Activated CD8-positive, alpha-beta T cell treated with anti-CD3 and anti-CD28 coated beads for 36 hours (primary cell): ENCODE results near the gene ISOC1. TPM values are rescaled to one million over a fixed set of nuclear protein-coding genes. Genes with fewer than 3 reads are reported as not detected.

ENCODE experiments used
- ATAC-seq: fragments of 200-7000 bp; cut with Tn5 transposase; one replicate; pipeline ENCODE4 v1.10.0; 2021; ENCODE audit warnings: mild to moderate bottlenecking, moderate library complexity
- CTCF ChIA-PET: fragments of 350-600 bp; sonication (Branson Sonifier 250); formaldehyde crosslinking; loops from one replicate; lab custom pipeline; 2021; ENCODE audit warnings: antibody characterized with exemption; lab: Charles Lee
- POLR2A ChIA-PET: fragments of 350-600 bp; sonication (Branson Sonifier 250); formaldehyde crosslinking; loops from one replicate; lab custom pipeline; 2021; ENCODE audit warnings: antibody characterized with exemption; lab: Charles Lee
- DNase-seq: peaks from one replicate; pipeline ENCODE4 v3.0.0-alpha.2; 2020
- H3K27ac Mint-ChIP-seq: one replicate; pipeline ENCODE4 v1.8.0; 2021; ENCODE audit warnings: mild to moderate bottlenecking, mixed read lengths
- H3K27me3 Mint-ChIP-seq: one replicate; pipeline ENCODE4 v1.8.0; 2021; ENCODE audit warnings: mixed read lengths
- H3K36me3 Mint-ChIP-seq: one replicate; pipeline ENCODE4 v1.8.0; 2021; ENCODE audit warnings: low read depth, mixed read lengths
- H3K4me1 Mint-ChIP-seq: one replicate; pipeline ENCODE4 v1.8.0; 2021; ENCODE audit warnings: low read depth, mixed read lengths
- H3K4me3 Mint-ChIP-seq: one replicate; pipeline ENCODE4 v1.8.0; 2021; ENCODE audit warnings: mild to moderate bottlenecking, moderate library complexity, mixed read lengths
- H3K9me3 Mint-ChIP-seq: one replicate; pipeline ENCODE4 v1.8.0; 2021; ENCODE audit warnings: mixed read lengths
- intact Hi-C: fragments of 100-400 bp; cut with micrococcal nuclease; formaldehyde crosslinking; loops from one replicate; pipeline ENCODE4 v1.10.0; 2022
- total RNA-seq, 2 experiments: library from RNA; stranded (reverse); gene quantifications; one replicate each; pipeline ENCODE4 v1.2.3, GENCODE V29; 2021
- TF ChIP-seq, protein P1 (sequence below): fragments of 200-600 bp; IDR thresholded peaks from one replicate; pipeline ENCODE4 v1.8.0; 2022; ENCODE audit warnings: antibody characterized with exemption, mild to moderate bottlenecking

The ISOC1 gene
- total RNA-seq, 2 experiments from 2014 or later, result 23.4 to 24.1 TPM

DNA sequence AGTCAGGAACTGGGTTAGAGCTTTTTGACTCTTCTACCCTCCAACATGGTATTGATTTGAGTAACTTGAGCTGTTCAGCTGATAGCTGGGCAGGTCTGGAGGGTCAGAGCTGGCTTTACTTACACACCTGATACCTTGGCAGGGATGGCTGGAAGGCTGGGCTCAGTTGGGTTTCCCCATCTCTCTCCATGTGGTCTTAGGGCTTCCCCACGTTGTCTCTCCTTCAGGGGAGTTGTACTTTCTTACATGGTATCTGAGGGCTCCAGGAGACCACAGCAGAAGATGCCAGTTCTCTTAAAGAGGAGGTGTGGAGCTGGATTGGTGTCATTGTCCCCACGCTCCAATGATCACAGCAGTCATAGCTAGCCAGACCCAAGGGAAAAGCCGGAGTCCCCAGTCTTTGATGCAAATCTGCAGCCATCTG, 25.6 kb downstream of the ISOC1 start:
- Mint-ChIP-seq H3K27me3 (no peaks in the 10 kb centered on the region), H3K4me1 (no peaks in the 10 kb centered on the region), H3K27ac (no peak overlapping the region), H3K4me3 (no peak overlapping the region), H3K36me3 (peaks cover 3% of the 10 kb centered on the region), H3K9me3 (no peaks in the 10 kb centered on the region)
- ChIA-PET POLR2A (interaction anchor here (2.4 kb wide), 1 partner anchor 26 kb away, joined by 6 read pairs; the partner anchor contains the start of gene ISOC1), CTCF (no interaction called here)
- intact Hi-C loops, result no loop called here
- TF ChIP-seq, protein P1, sequence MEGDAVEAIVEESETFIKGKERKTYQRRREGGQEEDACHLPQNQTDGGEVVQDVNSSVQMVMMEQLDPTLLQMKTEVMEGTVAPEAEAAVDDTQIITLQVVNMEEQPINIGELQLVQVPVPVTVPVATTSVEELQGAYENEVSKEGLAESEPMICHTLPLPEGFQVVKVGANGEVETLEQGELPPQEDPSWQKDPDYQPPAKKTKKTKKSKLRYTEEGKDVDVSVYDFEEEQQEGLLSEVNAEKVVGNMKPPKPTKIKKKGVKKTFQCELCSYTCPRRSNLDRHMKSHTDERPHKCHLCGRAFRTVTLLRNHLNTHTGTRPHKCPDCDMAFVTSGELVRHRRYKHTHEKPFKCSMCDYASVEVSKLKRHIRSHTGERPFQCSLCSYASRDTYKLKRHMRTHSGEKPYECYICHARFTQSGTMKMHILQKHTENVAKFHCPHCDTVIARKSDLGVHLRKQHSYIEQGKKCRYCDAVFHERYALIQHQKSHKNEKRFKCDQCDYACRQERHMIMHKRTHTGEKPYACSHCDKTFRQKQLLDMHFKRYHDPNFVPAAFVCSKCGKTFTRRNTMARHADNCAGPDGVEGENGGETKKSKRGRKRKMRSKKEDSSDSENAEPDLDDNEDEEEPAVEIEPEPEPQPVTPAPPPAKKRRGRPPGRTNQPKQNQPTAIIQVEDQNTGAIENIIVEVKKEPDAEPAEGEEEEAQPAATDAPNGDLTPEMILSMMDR, result no peak
- ATAC-seq (no peak), DNase-seq (no peak)

DNA sequence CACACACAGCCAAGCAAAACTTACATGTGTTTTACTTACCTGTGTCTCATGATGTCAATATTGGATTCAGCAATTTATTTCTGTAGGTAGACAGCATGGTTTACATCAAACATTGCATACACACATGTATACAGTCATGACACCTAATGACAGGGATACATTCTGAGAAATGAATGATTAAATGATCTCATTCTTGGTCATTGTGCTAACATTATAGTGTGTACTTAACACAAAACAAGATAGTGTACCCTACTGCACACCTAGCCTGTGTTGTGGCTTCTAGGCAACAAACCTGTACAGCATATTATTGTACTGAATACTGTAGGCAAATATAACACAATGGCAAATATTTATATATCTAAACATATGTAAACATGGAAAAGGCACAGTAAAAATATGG, 28.0 kb downstream of the ISOC1 start:
- POLR2A ChIA-PET, result no interaction called here
- CTCF ChIA-PET, result no interaction called here
- TF ChIP-seq, protein P1, result no peak
- ATAC-seq (no peak), DNase-seq (no peak)
- H3K36me3 Mint-ChIP-seq, result peaks cover 3% of the 10 kb centered on the region
- H3K9me3 Mint-ChIP-seq, result no peaks in the 10 kb centered on the region
- H3K27ac Mint-ChIP-seq, result no peak overlapping the region
- peaks cover 9% of the 10 kb centered on the region for H3K4me1 Mint-ChIP-seq
- H3K4me3 Mint-ChIP-seq, result no peak overlapping the region
- intact Hi-C loops, result no loop called here
- no peaks in the 10 kb centered on the region for H3K27me3 Mint-ChIP-seq

DNA sequence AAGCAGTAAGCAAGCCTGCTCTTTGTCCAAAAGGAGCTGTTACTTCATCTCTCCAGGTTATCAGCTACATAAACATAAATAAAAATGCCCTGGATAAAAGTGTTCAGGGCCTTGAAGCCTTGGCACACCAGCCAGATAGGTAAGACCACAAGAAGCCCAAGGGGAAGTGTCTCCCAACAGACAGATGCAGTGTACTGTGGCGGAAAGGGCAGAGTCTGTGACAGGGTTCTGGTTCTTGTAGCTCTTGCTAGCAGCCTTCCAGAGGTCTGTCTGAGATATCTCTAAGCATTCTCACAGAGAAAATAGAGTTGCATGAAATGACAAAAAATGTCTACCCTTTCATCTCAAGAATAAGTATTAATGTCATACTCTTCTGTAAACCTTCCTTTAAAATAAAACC, 30.1 kb downstream of the ISOC1 start:
- DNase-seq, result no peak
- TF ChIP-seq, protein P1, result no peak
- no peaks in the 10 kb centered on the region for H3K36me3 Mint-ChIP-seq
- no peaks in the 10 kb centered on the region for H3K9me3 Mint-ChIP-seq
- H3K4me1 Mint-ChIP-seq, result peaks cover 9% of the 10 kb centered on the region
- no peak overlapping the region for H3K4me3 Mint-ChIP-seq
- intact Hi-C loops, result no loop called here
- H3K27ac Mint-ChIP-seq, result no peak overlapping the region
- no peaks in the 10 kb centered on the region for H3K27me3 Mint-ChIP-seq
- POLR2A ChIA-PET, result interaction anchor here (1.9 kb wide), 1 partner anchor 8 kb away, joined by 4 read pairs; no protein-coding TSS in a partner anchor
- CTCF ChIA-PET, result interaction anchor here (1.0 to 3.0 kb wide), 7 partner anchors 11 to 218 kb away, joined by 3 to 17 read pairs (median 6); partner anchors contain the start of gene ISOC1
- no peak for ATAC-seq

DNA sequence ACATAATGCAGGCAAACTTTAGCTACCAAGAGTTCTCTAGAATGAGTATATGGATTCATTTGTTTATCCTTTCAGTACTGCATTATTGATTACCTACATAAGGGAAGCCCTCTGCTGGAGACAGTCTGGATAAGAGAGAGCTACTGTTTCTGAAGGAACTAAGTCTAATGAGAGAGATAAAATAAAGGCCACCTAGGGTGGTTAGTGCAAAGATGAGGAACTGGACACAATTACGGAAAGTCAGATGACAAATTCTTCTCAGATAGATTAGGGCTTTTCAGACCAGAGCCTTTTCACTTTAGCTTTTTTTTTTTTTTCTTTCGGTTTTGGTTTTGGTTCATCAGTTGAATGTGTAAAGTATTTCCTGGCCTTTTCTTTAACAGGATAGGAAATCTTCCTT, 31.3 kb downstream of the ISOC1 start:
- H3K4me1 Mint-ChIP-seq, result peaks cover 9% of the 10 kb centered on the region
- DNase-seq (no peak), ATAC-seq (peak; percentile 64)
- ChIA-PET POLR2A (interaction anchor here (1.9 kb wide), 1 partner anchor 9 kb away, joined by 4 read pairs; no protein-coding TSS in a partner anchor), CTCF (interaction anchor here (0.7 to 3.0 kb wide), 9 partner anchors 7 to 219 kb away, joined by 3 to 17 read pairs (median 3); partner anchors contain the start of gene ISOC1)
- intact Hi-C loops, result no loop called here
- H3K27ac Mint-ChIP-seq, result peak overlapping the region; percentile 82
- no peaks in the 10 kb centered on the region for H3K9me3 Mint-ChIP-seq
- TF ChIP-seq, protein P1, result peak; percentile 14
- H3K4me3 Mint-ChIP-seq, result peak overlapping the region; percentile 29
- H3K36me3 Mint-ChIP-seq, result no peaks in the 10 kb centered on the region
- H3K27me3 Mint-ChIP-seq, result no peaks in the 10 kb centered on the region

DNA sequence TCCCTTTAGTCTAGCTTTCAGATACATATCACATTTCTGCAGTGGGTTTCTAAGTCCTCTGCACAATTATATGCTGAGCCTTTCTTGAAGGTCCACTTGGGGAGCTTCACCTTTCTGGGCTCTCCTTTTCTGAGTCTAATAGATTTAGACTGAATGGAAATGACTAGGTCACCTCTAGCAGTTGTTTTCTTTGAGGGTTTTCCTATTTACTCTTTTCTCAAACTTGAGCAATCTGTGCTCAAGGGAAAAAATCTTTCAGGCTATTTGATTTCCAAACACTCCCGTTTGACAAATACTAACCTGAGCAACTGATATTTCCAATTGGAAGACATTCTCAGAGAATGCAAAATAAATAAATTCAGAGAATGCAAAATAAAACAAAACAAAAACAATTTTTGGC, 39.0 kb downstream of the ISOC1 start:
- TF ChIP-seq, protein P1, result no peak
- ChIA-PET CTCF (interaction anchor here (1.4 kb wide), 1 partner anchor 228 kb away, joined by 3 read pairs; no protein-coding TSS in a partner anchor), POLR2A (no interaction called here)
- H3K36me3 Mint-ChIP-seq, result no peaks in the 10 kb centered on the region
- no peak for DNase-seq
- intact Hi-C loops, result loop anchor here (10.0 kb wide), 1 partner anchor 229 kb away; no protein-coding TSS in a partner anchor
- no peak for ATAC-seq
- no peaks in the 10 kb centered on the region for H3K9me3 Mint-ChIP-seq
- no peaks in the 10 kb centered on the region for H3K4me1 Mint-ChIP-seq
- H3K27me3 Mint-ChIP-seq, result no peaks in the 10 kb centered on the region
- no peak overlapping the region for H3K4me3 Mint-ChIP-seq
- no peak overlapping the region for H3K27ac Mint-ChIP-seq
